Testis (tissue), 3 donors: ENCODE measurements around the gene PI4KA. TPM values are rescaled to one million over a fixed set of nuclear protein-coding genes. Genes with fewer than 3 reads are reported as not detected.

ENCODE experiments used
- DNase-seq: peaks from one replicate; pipeline ENCODE4 v3.0.0-alpha.2; 2019
- H3K27ac ChIP-seq, 2 donors: fragments of 200-600 bp; sonication (generic); one replicate each; pipeline ENCODE4 v1.5.1; 2019
- H3K27me3 ChIP-seq: fragments of 200-600 bp; sonication (generic); one replicate; pipeline ENCODE4 v1.5.1; 2019
- H3K36me3 ChIP-seq: fragments of 200-600 bp; sonication (generic); one replicate; pipeline ENCODE4 v1.5.1; 2017; ENCODE audit warnings: low read depth; ENCODE audit errors: missing control alignments
- H3K4me1 ChIP-seq: fragments of 200-600 bp; sonication (generic); one replicate; pipeline ENCODE4 v1.5.1; 2019
- H3K4me3 ChIP-seq, 2 donors: fragments of 200-600 bp; sonication (generic); one replicate each; pipeline ENCODE4 v1.5.1; 2017 to 2019
- H3K9me3 ChIP-seq: fragments of 200-600 bp; sonication (generic); one replicate; pipeline ENCODE4 v1.5.1; 2017
- POLR2A ChIP-seq: fragments of 450-650 bp; IDR thresholded peaks from one replicate; pipeline ENCODE4 v1.6.1; 2017; ENCODE audit warnings: antibody characterized with exemption, mild to moderate bottlenecking, moderate library complexity
- WGBS, 2 donors: methylation state at CpG; one replicate each; pipeline ENCODE4 v1.1.5; 2018; 5-methylcytosine and 5-hydroxymethylcytosine counted together
- intact Hi-C: fragments of 100-400 bp; cut with DNase I; formaldehyde crosslinking; loops from one replicate; pipeline ENCODE4 v1.15.1; 2023; ENCODE audit warnings: low total_unique reads
- polyA plus RNA-seq: library from polyadenylated mRNA; stranded (reverse); fragments of 350-450 nt; fragmentation: Illumina TruSeq; extraction: RNeasy Lipid Tissue Mini Kit (QIAGEN cat#74804); gene quantifications from one replicate; pipeline ENCODE4 v1.2.3, GENCODE V29; 2014; ENCODE audit warnings: low read depth, low replicate concordance; ENCODE audit not compliant: insufficient read depth
- total RNA-seq, 2 donors: library from RNA; depleted of rRNA; stranded (reverse); fragments of >200 nt; gene quantifications; one replicate each; pipeline ENCODE4 v1.2.3, GENCODE V29; 2016
- TF ChIP-seq, protein P1 (sequence below), 3 experiments: fragments of 450-650 bp in 2 of 3; fragments of 200-600 bp in 1 of 3; sonication (generic) in 1 of 3; IDR thresholded peaks; one replicate each; pipeline ENCODE4 v1.5.1; 2016 to 2019; ENCODE audit warnings: antibody characterized with exemption in 3 of 3, mild to moderate bottlenecking in 2 of 3, moderate library complexity in 1 of 3

The PI4KA gene
- total and polyA plus RNA-seq, 3 donors from 2014 or later: 124 to 196 (median 140) TPM

DNA sequence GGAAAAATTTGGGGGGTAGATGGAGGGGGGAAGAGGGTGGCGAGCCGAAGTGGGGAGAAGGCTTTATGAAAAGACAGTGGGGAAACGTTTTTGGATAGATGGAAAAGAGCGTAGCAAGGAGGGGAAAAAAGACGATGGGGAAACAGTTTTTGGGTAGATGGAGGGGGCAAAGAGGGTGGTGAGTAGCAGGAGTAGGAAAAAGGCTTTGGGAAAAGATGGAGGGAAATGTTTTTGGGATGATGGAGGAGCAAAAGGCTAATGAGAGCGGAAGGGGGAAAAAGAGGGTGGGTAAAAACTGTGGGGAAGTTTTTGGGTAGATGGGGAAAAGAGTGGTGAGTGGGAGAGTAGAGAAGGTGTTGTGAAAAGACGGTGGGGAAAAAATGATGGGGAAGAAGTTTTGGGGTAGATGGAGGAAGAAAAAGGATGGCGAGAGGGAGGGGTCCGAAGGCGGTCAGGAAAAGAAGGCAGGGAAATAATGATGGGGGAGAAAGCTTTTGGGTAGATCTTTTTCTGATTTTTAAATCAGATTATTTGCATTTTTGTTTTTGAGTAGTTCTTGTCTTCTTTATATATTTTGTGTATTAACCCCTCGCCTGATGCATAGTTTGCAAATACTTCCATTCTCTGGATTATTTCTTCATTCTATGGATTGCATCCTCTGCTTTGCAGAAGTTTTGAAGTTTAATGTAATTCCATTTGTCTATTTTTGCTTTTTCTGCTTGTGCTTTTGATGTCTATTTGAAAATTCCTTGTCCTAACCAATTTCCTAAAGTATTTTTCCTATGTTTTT, 200.0 kb downstream of the PI4KA start:
- Histone ChIP-seq H3K9me3 (no peaks in the 10 kb centered on the region), H3K4me3 (no peak overlapping the region), H3K36me3 (no peaks in the 10 kb centered on the region), H3K27me3 (no peaks in the 10 kb centered on the region), H3K27ac (no peak overlapping the region), H3K4me1 (no peaks in the 10 kb centered on the region)
- peak; percentile 11 for DNase-seq
- 46 to 70% methylated on average over 11 of the region's 11 CpGs for WGBS, 2 donors
- TF ChIP-seq POLR2A: no peak
- TF ChIP-seq, protein P1, sequence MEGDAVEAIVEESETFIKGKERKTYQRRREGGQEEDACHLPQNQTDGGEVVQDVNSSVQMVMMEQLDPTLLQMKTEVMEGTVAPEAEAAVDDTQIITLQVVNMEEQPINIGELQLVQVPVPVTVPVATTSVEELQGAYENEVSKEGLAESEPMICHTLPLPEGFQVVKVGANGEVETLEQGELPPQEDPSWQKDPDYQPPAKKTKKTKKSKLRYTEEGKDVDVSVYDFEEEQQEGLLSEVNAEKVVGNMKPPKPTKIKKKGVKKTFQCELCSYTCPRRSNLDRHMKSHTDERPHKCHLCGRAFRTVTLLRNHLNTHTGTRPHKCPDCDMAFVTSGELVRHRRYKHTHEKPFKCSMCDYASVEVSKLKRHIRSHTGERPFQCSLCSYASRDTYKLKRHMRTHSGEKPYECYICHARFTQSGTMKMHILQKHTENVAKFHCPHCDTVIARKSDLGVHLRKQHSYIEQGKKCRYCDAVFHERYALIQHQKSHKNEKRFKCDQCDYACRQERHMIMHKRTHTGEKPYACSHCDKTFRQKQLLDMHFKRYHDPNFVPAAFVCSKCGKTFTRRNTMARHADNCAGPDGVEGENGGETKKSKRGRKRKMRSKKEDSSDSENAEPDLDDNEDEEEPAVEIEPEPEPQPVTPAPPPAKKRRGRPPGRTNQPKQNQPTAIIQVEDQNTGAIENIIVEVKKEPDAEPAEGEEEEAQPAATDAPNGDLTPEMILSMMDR (IDR thresholded peaks at IDR 0.05): no peak
- intact Hi-C loops: no loop called here

DNA sequence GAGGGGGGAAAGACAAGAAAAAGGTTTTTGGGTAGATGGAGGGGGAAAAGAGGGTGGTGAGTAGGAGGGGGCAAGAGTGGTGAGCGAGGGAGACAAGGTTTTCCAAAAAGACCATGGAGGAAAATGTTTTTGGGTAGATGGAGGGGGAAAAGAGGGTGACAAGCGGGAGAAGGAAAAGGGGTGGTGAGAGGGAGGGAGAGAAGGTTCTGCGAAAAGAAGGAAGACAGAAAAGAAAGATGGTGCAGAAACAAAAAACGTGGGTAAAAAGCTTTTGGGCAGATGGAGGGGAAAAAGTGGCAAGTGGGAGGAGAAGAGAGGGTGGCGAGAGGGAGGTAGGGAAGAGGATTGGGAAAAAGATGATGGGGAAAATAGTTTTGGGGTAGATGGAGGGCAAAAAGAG, 200.6 kb downstream of the PI4KA start:
- H3K9me3 ChIP-seq: no peaks in the 10 kb centered on the region
- H3K4me3 ChIP-seq: no peak overlapping the region
- H3K4me1 ChIP-seq: no peaks in the 10 kb centered on the region
- H3K36me3 ChIP-seq: no peaks in the 10 kb centered on the region
- intact Hi-C loops: no loop called here
- 56 to 61% methylated on average over 5 of the region's 5 CpGs for WGBS, 2 donors
- no peak for TF ChIP-seq POLR2A
- TF ChIP-seq, protein P1 (IDR thresholded peaks at IDR 0.05): no peak
- H3K27me3 ChIP-seq: no peaks in the 10 kb centered on the region
- DNase-seq: no peak
- no peak overlapping the region for H3K27ac ChIP-seq

Other genes with a start within 250 kb of the PI4KA start
- gene SERPIND1, start 84.7 kb downstream of the PI4KA start, total RNA-seq: under 1 TPM; 0.16 to 0.25 TPM
- gene SERPIND1, start 84.7 kb downstream of the PI4KA start, polyA plus RNA-seq: 0.78 TPM
- gene SNAP29, start 196 bp upstream of the PI4KA start, total RNA-seq: 10 to 100 TPM; 41.8 to 47.7 TPM
- 127 TPM for gene SNAP29, start 196 bp upstream of the PI4KA start, polyA plus RNA-seq
- 10 to 100 TPM; 47.5 to 60.2 TPM for gene CRKL, start 58.6 kb upstream of the PI4KA start, total RNA-seq
- 31.9 TPM for gene CRKL, start 58.6 kb upstream of the PI4KA start, polyA plus RNA-seq
- gene AIFM3, start 108.4 kb upstream of the PI4KA start, total RNA-seq: 1 to 10 TPM; 1.6 to 2.9 TPM
- gene AIFM3, start 108.4 kb upstream of the PI4KA start, polyA plus RNA-seq: 0.88 TPM
- gene LZTR1, start 123.5 kb upstream of the PI4KA start, total RNA-seq: 10 to 100 TPM; 61.5 to 61.6 TPM
- gene LZTR1, start 123.5 kb upstream of the PI4KA start, polyA plus RNA-seq: 32.4 TPM
- gene THAP7, start 143.3 kb upstream of the PI4KA start, total RNA-seq: 10 to 100 TPM; 75.8 to 96.5 TPM
- gene THAP7, start 143.3 kb upstream of the PI4KA start, polyA plus RNA-seq: 60.6 TPM
- 10 to 100 TPM in 1 of 2 donors, 1 to 10 TPM in 1; 7.0 to 24.0 TPM for gene P2RX6, start 156.4 kb upstream of the PI4KA start, total RNA-seq
- 5.2 TPM for gene P2RX6, start 156.4 kb upstream of the PI4KA start, polyA plus RNA-seq
- 10 to 100 TPM; 60.3 to 64.8 TPM for gene SLC7A4, start 173.8 kb upstream of the PI4KA start, total RNA-seq
- 54.8 TPM for gene SLC7A4, start 173.8 kb upstream of the PI4KA start, polyA plus RNA-seq
- gene LRRC74B, start 187.1 kb upstream of the PI4KA start, total RNA-seq: 1 to 10 TPM; 3.0 to 5.4 TPM
- 8.7 TPM for gene LRRC74B, start 187.1 kb upstream of the PI4KA start, polyA plus RNA-seq